ENCODE measurements around the gene GSG1L.
A peak's percentile ranks its signal among the peaks of the same experiment; 100 is the strongest.

Gene GSG1L

DNA sequence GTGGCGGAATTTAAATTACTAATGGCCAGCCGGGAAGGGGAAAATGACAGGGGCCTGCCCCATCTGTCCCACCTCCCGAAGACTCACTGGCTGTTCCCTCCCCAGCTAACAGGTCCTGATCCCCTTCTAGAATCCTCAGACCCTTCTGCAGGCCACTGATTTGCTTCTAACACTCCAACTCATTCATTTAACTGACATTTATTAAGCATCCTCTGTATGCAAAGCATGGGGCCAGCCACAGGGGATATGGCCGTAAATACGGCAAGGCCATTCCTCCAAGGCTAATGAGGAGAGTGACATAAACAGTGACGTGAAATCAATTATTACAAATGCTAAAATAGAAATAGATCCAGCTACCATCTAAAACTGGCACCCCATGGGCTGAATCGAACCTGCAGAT, 195.3 kb downstream of the GSG1L start:
- peaks cover 5% of the 10 kb centered on the region for H3K4me1 Mint-ChIP-seq
- no peak for DNase-seq
- peaks cover 13% of the 10 kb centered on the region for H3K9me3 Mint-ChIP-seq
- peaks cover 6% of the 10 kb centered on the region for H3K27me3 Mint-ChIP-seq
- H3K27ac Mint-ChIP-seq, result no peak overlapping the region
- H3K36me3 Mint-ChIP-seq, result no peaks in the 10 kb centered on the region
- CTCF ChIA-PET, result interaction anchor here (0.6 to 1.8 kb wide), 4 partner anchors 21 to 317 kb away, joined by 3 to 6 read pairs (median 4); no protein-coding TSS in a partner anchor
- no peak overlapping the region for H3K4me3 Mint-ChIP-seq

DNA sequence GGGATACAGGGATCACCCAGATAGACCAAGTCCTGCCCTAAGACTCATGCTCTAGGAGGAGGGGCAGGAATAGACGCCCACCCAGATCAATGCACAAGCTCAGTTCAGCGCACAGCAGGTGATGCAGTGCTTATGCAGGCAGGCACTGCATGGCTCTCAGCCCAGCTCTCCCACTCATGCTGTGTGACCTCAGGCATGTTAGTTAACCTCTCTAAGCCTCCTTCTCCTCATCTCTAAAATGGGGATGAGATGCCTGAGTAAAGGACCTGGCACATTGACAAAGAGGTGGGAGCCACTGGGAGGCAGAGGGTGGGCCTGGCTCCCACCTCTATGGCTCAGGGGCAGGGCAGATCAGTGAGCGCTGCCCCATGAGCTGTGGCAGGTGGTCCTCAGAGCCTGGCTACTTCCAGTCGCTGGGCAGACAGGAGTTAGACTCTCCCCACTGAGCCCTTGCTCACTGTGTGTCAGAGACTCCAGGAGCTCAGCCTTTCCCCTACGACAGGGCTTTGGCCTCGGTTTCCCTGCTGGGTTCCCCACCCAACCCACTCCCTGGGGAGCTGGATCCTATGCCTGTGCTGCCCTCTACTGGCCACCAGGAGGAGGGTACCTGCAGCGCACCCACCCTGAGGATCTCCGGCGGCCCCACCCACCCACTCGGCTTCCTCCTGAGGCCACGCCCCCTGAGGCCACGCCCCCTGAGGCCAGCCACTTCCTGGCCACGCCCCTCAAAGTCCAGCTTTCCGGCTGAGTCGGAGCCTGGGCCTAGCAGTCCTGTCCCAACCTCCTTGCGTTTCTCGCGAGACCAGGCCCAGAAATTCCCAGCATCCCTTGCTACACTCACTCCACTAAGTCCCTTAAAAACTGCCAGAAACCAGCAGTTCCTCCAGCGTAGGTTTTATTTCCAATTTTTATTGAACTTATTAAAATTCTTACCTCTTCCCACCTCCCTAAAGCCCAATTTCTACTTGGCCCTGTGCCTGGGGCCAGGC, 196.1 kb downstream of the GSG1L start:
- Mint-ChIP-seq H3K4me1 (peaks cover 5% of the 10 kb centered on the region), H3K9me3 (peaks cover 10% of the 10 kb centered on the region), H3K36me3 (no peaks in the 10 kb centered on the region), H3K27me3 (peaks cover 6% of the 10 kb centered on the region), H3K4me3 (no peak overlapping the region), H3K27ac (no peak overlapping the region)
- CTCF ChIA-PET, result interaction anchor here (1.2 to 1.8 kb wide), 4 partner anchors 20 to 203 kb away, joined by 3 to 5 read pairs (median 4); no protein-coding TSS in a partner anchor
- DNase-seq, result peak; percentile 74

DNA sequence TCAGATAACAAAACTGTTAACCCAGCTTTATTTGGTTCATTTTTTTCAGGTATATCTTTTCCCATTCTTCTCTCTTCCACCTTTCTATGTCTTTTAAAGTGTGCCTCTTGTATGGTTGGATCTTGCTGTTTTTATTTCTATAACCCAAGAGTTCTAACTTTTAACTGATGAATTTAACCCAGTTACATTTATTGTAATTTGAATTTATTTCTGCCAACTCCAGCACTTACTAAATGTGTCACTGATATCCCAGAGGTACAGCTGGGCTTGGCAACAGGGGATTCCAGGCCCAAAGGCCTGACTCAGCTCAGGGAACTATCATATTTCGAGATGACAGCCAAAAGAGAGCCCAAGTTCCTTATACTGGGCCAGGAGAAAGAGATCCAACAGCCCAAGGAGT, 200.1 kb downstream of the GSG1L start:
- Mint-ChIP-seq H3K4me1 (peaks cover 5% of the 10 kb centered on the region), H3K27ac (no peak overlapping the region), H3K9me3 (peaks cover 10% of the 10 kb centered on the region), H3K27me3 (peaks cover 6% of the 10 kb centered on the region), H3K4me3 (no peak overlapping the region), H3K36me3 (no peaks in the 10 kb centered on the region)
- CTCF ChIA-PET, result interaction anchor here (1.2 kb wide), 1 partner anchor 224 kb away, joined by 3 read pairs; no protein-coding TSS in a partner anchor
- no peak for DNase-seq

- no peak overlapping the region for H3K27ac Mint-ChIP-seq
- H3K27me3 Mint-ChIP-seq, result peaks cover 6% of the 10 kb centered on the region
- peaks cover 10% of the 10 kb centered on the region for H3K9me3 Mint-ChIP-seq
- no peak overlapping the region for H3K4me3 Mint-ChIP-seq
- no peak for DNase-seq
- CTCF ChIA-PET, result interaction anchor here (1.2 kb wide), 1 partner anchor 223 kb away, joined by 3 read pairs; no protein-coding TSS in a partner anchor
- peaks cover 4% of the 10 kb centered on the region for H3K4me1 Mint-ChIP-seq
- H3K36me3 Mint-ChIP-seq, result no peaks in the 10 kb centered on the region
Measured at GRCh38 chr16:27862953-27863352, 200.6 kb downstream of the GSG1L start.

DNA sequence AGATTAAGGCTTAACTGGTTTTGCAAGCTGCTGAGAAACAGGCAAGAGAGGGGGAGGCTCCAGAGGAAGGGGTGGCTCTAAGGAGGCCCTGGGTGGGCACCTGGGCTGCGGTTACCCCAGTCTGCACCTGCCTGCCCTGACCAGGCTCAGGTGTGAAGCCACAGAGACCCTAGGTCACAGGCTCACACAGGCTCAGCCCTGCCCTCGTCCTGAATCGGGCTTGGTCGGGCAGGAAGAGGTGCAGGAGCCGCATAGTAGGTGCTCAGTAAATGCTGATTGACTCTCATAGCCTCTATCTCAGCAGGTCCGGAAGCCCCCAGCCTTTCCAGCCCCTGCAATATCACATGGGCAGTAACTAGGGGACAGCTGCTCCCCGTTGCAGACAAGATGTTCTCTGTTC, 203.4 kb downstream of the GSG1L start:
- H3K36me3 Mint-ChIP-seq, result no peaks in the 10 kb centered on the region
- H3K4me3 Mint-ChIP-seq, result no peak overlapping the region
- no peaks in the 10 kb centered on the region for H3K4me1 Mint-ChIP-seq
- peaks cover 10% of the 10 kb centered on the region for H3K9me3 Mint-ChIP-seq
- no peak for DNase-seq
- no peak overlapping the region for H3K27ac Mint-ChIP-seq
- peaks cover 12% of the 10 kb centered on the region for H3K27me3 Mint-ChIP-seq
- CTCF ChIA-PET, result no interaction called here

- Mint-ChIP-seq H3K27ac (no peak overlapping the region), H3K9me3 (peaks cover 9% of the 10 kb centered on the region), H3K4me1 (no peaks in the 10 kb centered on the region), H3K27me3 (peaks cover 13% of the 10 kb centered on the region), H3K4me3 (no peak overlapping the region), H3K36me3 (no peaks in the 10 kb centered on the region)
- CTCF ChIA-PET, result no interaction called here
- DNase-seq, result no peak
Measured at GRCh38 chr16:27859020-27859419, 204.5 kb downstream of the GSG1L start.

- Mint-ChIP-seq H3K27ac (no peak overlapping the region), H3K9me3 (no peaks in the 10 kb centered on the region), H3K36me3 (no peaks in the 10 kb centered on the region), H3K4me3 (no peak overlapping the region), H3K27me3 (peaks cover 53% of the 10 kb centered on the region), H3K4me1 (no peaks in the 10 kb centered on the region)
- DNase-seq, result no peak
- CTCF ChIA-PET, result no interaction called here
Measured at GRCh38 chr16:27853651-27854050, 209.9 kb downstream of the GSG1L start.

- no peak overlapping the region for H3K27ac Mint-ChIP-seq
- H3K4me3 Mint-ChIP-seq, result no peak overlapping the region
- no peaks in the 10 kb centered on the region for H3K36me3 Mint-ChIP-seq
- H3K4me1 Mint-ChIP-seq, result no peaks in the 10 kb centered on the region
- no peak for DNase-seq
- H3K9me3 Mint-ChIP-seq, result no peaks in the 10 kb centered on the region
- CTCF ChIA-PET, result no interaction called here
- peaks cover 53% of the 10 kb centered on the region for H3K27me3 Mint-ChIP-seq
Measured at GRCh38 chr16:27853101-27853500, 210.4 kb downstream of the GSG1L start.

- CTCF ChIA-PET, result no interaction called here
- H3K9me3 Mint-ChIP-seq, result no peaks in the 10 kb centered on the region
- no peaks in the 10 kb centered on the region for H3K4me1 Mint-ChIP-seq
- DNase-seq, result no peak
- H3K27me3 Mint-ChIP-seq, result peaks cover 53% of the 10 kb centered on the region
- H3K36me3 Mint-ChIP-seq, result no peaks in the 10 kb centered on the region
- H3K27ac Mint-ChIP-seq, result no peak overlapping the region
- H3K4me3 Mint-ChIP-seq, result no peak overlapping the region
Measured at GRCh38 chr16:27852681-27853080, 210.8 kb downstream of the GSG1L start.

GRCh38 chr16:27852116-27852515, 211.4 kb downstream of the GSG1L start:
- Mint-ChIP-seq H3K9me3 (no peaks in the 10 kb centered on the region), H3K27me3 (peaks cover 53% of the 10 kb centered on the region), H3K36me3 (no peaks in the 10 kb centered on the region), H3K27ac (no peak overlapping the region), H3K4me1 (no peaks in the 10 kb centered on the region), H3K4me3 (no peak overlapping the region)
- CTCF ChIA-PET, result no interaction called here
- DNase-seq, result no peak

- no peak overlapping the region for H3K4me3 Mint-ChIP-seq
- H3K4me1 Mint-ChIP-seq, result no peaks in the 10 kb centered on the region
- DNase-seq, result no peak
- CTCF ChIA-PET, result no interaction called here
- H3K27ac Mint-ChIP-seq, result no peak overlapping the region
- H3K36me3 Mint-ChIP-seq, result no peaks in the 10 kb centered on the region
- H3K9me3 Mint-ChIP-seq, result no peaks in the 10 kb centered on the region
- H3K27me3 Mint-ChIP-seq, result peaks cover 53% of the 10 kb centered on the region
Measured at GRCh38 chr16:27851586-27851985, 211.9 kb downstream of the GSG1L start.

- CTCF ChIA-PET, result no interaction called here
- H3K4me1 Mint-ChIP-seq, result no peaks in the 10 kb centered on the region
- no peak overlapping the region for H3K27ac Mint-ChIP-seq
- no peak for DNase-seq
- H3K27me3 Mint-ChIP-seq, result peaks cover 42% of the 10 kb centered on the region
- H3K36me3 Mint-ChIP-seq, result no peaks in the 10 kb centered on the region
- no peaks in the 10 kb centered on the region for H3K9me3 Mint-ChIP-seq
- H3K4me3 Mint-ChIP-seq, result no peak overlapping the region
Measured at GRCh38 chr16:27849621-27850020, 213.9 kb downstream of the GSG1L start.

DNA sequence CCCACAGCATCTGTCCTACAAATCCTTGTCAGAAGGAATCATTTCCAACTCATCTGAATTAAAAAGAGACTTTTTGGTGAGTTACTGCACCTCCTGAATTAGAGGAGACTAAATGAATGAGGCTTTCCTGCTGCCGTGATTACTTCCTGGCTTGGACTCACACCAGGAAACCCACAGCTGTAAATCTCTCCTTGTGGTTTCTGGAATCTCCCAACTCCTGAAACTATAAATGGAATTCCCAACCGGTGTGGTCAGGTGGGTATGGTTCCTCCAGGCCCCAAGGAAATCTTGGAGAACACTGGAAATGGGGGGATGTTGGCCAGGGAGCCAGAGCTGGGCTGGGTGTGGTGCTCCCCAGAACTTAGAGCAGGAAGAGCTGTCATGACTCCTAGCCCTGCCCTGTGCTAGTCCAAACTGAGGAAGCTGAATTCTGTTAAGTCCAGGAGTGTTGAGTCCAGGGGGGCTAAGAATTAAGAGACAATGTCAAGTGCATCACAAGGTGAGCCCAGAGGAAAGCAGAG, 216.4 kb downstream of the GSG1L start:
- Mint-ChIP-seq H3K4me1 (no peaks in the 10 kb centered on the region), H3K36me3 (no peaks in the 10 kb centered on the region), H3K27me3 (peaks cover 28% of the 10 kb centered on the region), H3K27ac (no peak overlapping the region), H3K9me3 (no peaks in the 10 kb centered on the region), H3K4me3 (no peak overlapping the region)
- CTCF ChIA-PET, result interaction anchor here (0.9 kb wide), 1 partner anchor 20 kb away, joined by 4 read pairs; no protein-coding TSS in a partner anchor
- DNase-seq, result no peak

GRCh38 chr16:27844826-27845225, 218.7 kb downstream of the GSG1L start:
- Mint-ChIP-seq H3K4me1 (no peaks in the 10 kb centered on the region), H3K27ac (no peak overlapping the region), H3K27me3 (peaks cover 9% of the 10 kb centered on the region), H3K36me3 (no peaks in the 10 kb centered on the region), H3K9me3 (no peaks in the 10 kb centered on the region), H3K4me3 (no peak overlapping the region)
- peak; percentile 14 for DNase-seq
- CTCF ChIA-PET, result no interaction called here

DNA sequence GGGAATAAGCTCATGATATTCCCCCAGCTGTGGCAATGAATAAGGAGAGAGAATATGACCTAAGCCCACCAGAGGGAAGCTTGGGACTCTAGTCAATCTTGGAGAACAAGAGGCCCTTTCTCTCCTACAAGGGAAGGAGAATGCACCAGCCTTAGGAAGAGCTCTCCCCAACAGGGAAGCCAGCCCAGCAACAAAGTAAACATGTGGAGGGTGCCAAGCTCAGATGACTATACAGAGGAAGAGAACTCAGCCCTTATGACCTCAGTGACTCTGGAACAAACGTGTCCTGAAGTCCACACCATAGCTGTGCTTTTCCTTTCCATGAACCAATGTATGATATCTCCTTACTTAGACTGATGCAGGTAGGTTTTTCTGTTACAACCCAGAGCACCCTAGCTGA, 219.7 kb downstream of the GSG1L start:
- no peaks in the 10 kb centered on the region for H3K4me1 Mint-ChIP-seq
- no peaks in the 10 kb centered on the region for H3K36me3 Mint-ChIP-seq
- no peak for DNase-seq
- H3K27ac Mint-ChIP-seq, result no peak overlapping the region
- H3K27me3 Mint-ChIP-seq, result peaks cover 6% of the 10 kb centered on the region
- CTCF ChIA-PET, result no interaction called here
- no peak overlapping the region for H3K4me3 Mint-ChIP-seq
- no peaks in the 10 kb centered on the region for H3K9me3 Mint-ChIP-seq
